NT2/D1 (cell line): ENCODE results near the gene CFAP74.

Source experiments
- DNase-seq: peaks from one replicate; pipeline ENCODE4 v3.0.0-alpha.2; 2011; ENCODE audit warnings: low read depth, low spot score
- H3K27me3 ChIP-seq: 2 replicates; pipeline ENCODE4 v1.6.0; 2011; ENCODE audit warnings: mild to moderate bottlenecking; ENCODE audit not compliant: insufficient read length, insufficient read depth
- H3K36me3 ChIP-seq: 2 replicates; pipeline ENCODE4 v1.6.1; 2011; ENCODE audit warnings: mild to moderate bottlenecking, low read length, mixed read lengths; ENCODE audit not compliant: insufficient read depth, insufficient read length
- H3K4me1 ChIP-seq: 2 replicates; pipeline ENCODE4 v1.5.1; 2011; ENCODE audit not compliant: insufficient read depth, insufficient read length
- H3K4me3 ChIP-seq: 2 replicates; pipeline ENCODE4 v1.5.1; 2011; ENCODE audit warnings: low read depth; ENCODE audit not compliant: insufficient read length
- H3K9ac ChIP-seq: 2 replicates; pipeline ENCODE4 v1.6.0; 2011; ENCODE audit warnings: low read depth; ENCODE audit not compliant: insufficient read length
- H3K9me3 ChIP-seq: 2 replicates; pipeline ENCODE4 v1.5.1; 2011; ENCODE audit warnings: mild to moderate bottlenecking, low read length; ENCODE audit not compliant: insufficient read depth
- SUZ12 ChIP-seq: IDR thresholded peaks from 2 replicates; pipeline ENCODE4 v1.6.1; 2011; ENCODE audit not compliant: insufficient read length, insufficient read depth; ENCODE audit errors: extremely low read depth
- YY1 ChIP-seq: IDR thresholded peaks from 2 replicates; pipeline ENCODE4 v1.6.1; 2011; ENCODE audit not compliant: insufficient read length, insufficient read depth
- ZNF274 ChIP-seq: IDR thresholded peaks from 2 replicates; pipeline ENCODE4 v1.6.1; 2011; ENCODE audit warnings: mild to moderate bottlenecking, low read depth, low read length

CFAP74 gene

DNA sequence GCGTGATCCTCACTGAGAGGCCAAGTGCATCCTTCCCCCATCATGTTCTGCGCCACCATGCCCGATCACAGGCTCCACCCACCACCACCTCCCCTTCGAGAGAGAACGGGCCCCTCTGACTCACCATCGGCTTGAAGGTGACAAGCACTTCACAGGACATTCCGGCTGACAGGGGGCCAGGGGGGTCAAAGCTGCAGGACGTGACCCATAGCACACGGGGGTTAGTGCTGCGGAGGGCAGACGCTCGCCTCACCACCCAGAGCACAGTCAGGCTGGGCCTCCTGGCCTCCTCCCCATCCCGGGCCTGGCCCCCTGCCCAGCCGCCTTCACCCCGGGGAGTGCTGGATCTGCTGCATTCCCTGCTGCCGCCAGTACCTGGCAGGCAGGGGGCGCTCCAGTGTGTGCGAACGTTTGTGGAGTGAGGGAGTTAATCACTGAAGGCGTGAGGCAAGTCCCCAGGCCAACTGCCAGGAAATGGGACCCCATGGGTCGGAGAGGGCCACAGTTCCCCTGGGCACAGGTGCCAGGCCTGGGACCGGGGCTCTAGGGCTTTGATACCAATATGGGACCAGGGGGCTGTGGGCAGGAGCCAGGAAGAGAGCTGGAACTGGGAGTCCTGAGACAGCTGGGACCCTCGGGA is 43.6 kb downstream of the CFAP74 start:
- DNase-seq: peak; percentile 63
- no peaks in the 10 kb centered on the region for H3K27me3 ChIP-seq
- H3K36me3 ChIP-seq: no peaks in the 10 kb centered on the region
- TF ChIP-seq ZNF274 (no peak), YY1 (no peak), SUZ12 (no peak)
- peak overlapping the region; percentile 74 for H3K9ac ChIP-seq
- peak overlapping the region; percentile 34 for H3K4me3 ChIP-seq
- H3K9me3 ChIP-seq: no peaks in the 10 kb centered on the region
- H3K4me1 ChIP-seq: peaks cover 11% of the 10 kb centered on the region

DNA sequence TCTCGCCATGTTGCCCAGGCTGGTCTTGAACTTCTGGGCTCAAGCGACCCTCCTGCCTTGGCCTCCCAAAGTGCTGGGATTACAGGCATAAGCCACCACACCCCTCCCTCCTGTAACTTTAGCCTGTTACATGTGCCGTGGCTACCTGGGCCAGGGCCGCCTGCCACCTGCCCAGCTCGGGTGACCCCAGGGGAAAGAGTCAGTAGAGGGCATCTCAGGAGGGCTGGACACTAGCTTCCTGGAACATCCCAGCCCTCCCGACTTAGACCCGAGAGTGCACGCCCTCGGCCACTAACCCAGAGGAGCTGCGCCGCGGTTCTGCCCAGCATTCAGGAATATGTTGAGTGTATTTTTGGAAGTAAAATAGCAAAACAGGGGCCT is 44.1 kb downstream of the CFAP74 start:
- H3K4me1 ChIP-seq: peaks cover 11% of the 10 kb centered on the region
- no peaks in the 10 kb centered on the region for H3K27me3 ChIP-seq
- no peak for DNase-seq
- no peaks in the 10 kb centered on the region for H3K9me3 ChIP-seq
- peak overlapping the region; percentile 34 for H3K4me3 ChIP-seq
- H3K9ac ChIP-seq: no peak overlapping the region
- TF ChIP-seq SUZ12 (no peak), ZNF274 (no peak), YY1 (no peak)
- H3K36me3 ChIP-seq: no peaks in the 10 kb centered on the region

DNA sequence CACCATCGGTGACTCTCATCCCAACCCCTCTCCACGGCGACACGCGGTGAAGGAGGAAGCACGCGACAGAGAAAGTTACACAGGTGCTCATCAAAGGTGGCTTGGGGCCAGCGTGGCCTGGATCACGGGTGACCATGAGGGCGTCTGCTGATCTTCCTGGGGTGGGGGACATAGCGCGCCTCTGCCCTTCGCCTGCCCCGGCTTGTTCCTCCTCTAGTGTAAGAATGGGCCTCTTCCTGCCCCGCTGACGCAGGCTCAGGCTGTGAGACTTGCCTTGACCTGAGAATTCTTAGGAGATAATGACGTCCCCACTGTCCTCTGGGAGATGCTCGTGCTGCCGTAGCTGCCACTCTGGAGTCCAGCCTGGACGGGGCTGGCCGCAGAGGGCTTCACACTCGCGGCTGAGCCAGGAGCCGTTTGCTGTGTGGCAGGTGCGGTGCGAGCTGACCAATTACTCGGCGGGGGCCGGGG is 45.5 kb downstream of the CFAP74 start:
- H3K4me1 ChIP-seq: peaks cover 11% of the 10 kb centered on the region
- H3K9ac ChIP-seq: no peak overlapping the region

DNA sequence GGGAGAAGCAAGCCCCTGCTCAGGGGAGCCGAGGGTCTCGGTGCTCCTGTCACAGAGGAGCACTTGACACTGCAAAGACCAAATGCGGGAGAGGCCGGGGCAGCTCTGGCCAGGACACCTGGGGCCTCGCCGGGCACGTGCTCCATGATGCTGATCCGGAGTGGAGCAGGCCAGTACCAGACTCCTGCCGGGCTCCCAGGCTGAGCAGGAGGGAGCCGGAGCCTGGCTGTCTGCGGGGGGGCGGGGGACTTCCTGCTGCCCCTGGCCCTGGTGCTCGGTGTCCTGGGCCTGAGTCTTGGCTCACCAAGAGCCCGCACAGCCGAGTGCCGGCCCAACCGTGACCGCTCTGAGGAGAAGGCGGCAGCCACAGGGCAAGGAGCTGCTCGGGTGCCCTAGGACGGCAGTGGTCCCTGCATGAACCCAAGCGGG is 46.0 kb downstream of the CFAP74 start:
- Histone ChIP-seq H3K9me3 (no peaks in the 10 kb centered on the region), H3K4me3 (no peak overlapping the region)
- TF ChIP-seq SUZ12 (no peak), ZNF274 (no peak), YY1 (no peak)

More for the DNA sequence above, 45.5 kb downstream of the CFAP74 start:
- H3K9me3 ChIP-seq: no peaks in the 10 kb centered on the region
- no peak overlapping the region for H3K4me3 ChIP-seq
- H3K27me3 ChIP-seq: no peaks in the 10 kb centered on the region
- DNase-seq: no peak
- H3K36me3 ChIP-seq: no peaks in the 10 kb centered on the region
- TF ChIP-seq YY1 (no peak), SUZ12 (no peak), ZNF274 (no peak)

DNA sequence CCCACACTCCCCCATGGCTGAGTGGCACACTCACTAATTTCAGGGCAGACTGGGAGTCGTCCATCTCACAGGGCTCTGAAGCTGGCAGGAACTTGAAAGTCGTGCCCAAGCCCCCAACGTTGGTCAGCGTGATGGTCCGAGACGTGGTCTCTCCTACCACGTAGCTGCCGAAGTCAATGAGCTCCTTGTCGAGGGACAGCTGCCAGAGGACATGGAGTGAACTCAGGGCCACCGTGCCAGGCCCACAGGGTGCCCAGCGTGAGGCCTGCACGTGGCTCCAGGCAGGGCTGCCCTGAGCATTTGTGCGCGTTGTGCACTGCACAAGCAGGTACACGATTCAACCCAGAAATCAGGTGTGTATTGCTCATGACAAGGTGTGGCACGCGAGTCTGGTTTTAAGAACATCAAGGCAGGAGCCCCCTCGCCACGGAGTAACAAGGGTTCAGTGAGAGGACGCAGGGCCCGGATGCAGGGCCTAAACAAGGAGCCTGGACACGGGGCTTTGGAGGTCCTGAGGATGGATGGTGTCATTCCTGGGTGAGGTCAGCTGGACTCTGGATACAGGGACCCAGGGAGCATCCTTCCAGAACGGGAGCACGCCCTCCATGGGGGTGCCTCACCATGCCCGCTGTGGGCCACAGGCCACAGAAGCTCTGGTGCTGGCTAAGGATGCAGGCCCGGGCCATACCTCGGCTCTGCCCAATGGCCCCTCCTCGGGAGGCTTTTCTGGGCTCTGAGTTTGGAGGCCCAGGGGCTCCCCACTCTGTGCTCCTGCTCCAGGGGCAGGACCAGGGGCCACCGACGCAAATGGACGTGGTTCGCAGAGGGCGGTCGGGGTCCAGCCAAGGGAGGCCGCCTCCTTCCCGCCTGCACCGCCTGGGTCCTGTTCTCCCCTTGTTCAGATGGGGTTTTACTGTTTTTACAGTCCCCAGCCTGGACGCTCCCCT is 46.7 kb downstream of the CFAP74 start:
- no peak for DNase-seq
- H3K27me3 ChIP-seq: no peaks in the 10 kb centered on the region
- no peaks in the 10 kb centered on the region for H3K36me3 ChIP-seq
- no peak overlapping the region for H3K4me3 ChIP-seq
- H3K9ac ChIP-seq: no peak overlapping the region
- TF ChIP-seq ZNF274: no peak
- TF ChIP-seq YY1: no peak
- TF ChIP-seq SUZ12: no peak
- H3K9me3 ChIP-seq: no peaks in the 10 kb centered on the region
- H3K4me1 ChIP-seq: peaks cover 11% of the 10 kb centered on the region

More for the DNA sequence above, 46.0 kb downstream of the CFAP74 start:
- H3K36me3 ChIP-seq: no peaks in the 10 kb centered on the region
- H3K9ac ChIP-seq: no peak overlapping the region
- no peaks in the 10 kb centered on the region for H3K27me3 ChIP-seq
- DNase-seq: no peak
- peaks cover 11% of the 10 kb centered on the region for H3K4me1 ChIP-seq

DNA sequence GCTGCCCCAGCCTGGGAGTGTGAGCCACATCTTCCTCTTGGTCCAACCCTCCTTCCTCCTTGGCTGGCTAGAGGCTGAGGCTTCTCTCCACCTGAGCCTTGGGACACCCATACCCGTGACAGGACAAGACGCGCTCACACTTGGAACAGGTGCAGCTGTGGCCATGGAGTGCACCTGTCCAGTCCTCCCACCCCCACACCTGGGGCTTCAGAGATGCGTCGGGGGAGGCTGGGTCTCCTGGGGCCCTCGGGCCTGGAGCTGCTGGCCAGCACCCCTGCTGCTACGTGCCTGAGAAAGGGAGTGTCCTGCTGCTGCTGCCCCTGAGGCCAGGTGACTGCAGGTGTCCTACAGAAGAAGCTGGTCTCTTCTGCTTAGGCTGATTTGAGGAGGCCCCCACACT is 47.5 kb downstream of the CFAP74 start:
- Histone ChIP-seq H3K9me3 (0 out of 2 replicates have a peak, but pooled peaks cover 2% of the 10 kb centered on the region), H3K4me1 (peaks cover 9% of the 10 kb centered on the region), H3K9ac (no peak overlapping the region), H3K4me3 (no peak overlapping the region), H3K36me3 (no peaks in the 10 kb centered on the region), H3K27me3 (no peaks in the 10 kb centered on the region)
- no peak for DNase-seq
- no peak for TF ChIP-seq ZNF274
- no peak for TF ChIP-seq SUZ12
- no peak for TF ChIP-seq YY1

DNA sequence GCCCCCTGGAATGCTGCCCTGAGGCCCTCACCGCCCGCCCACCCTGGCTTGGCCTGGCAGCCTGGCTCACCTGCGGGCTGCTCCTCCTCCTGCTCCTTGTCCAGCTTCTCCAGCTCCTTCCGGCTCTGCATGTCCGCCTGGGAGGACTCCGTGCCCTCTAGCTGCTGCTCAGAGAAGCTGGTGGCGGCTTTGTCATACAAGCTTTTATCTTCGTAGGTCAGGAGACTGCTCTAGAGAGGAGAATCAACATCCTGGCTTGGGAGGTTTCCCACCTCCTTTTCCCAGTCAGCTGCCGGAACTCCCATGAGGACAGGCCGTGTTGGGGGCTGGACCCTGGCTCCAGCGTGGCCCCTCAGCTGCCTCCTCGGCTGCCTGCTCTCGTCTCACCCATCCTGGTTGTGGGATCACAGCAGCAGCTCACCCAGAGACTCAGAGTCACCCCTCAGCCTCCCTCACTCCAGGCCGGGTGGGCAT is 47.9 kb downstream of the CFAP74 start:
- Histone ChIP-seq H3K27me3 (no peaks in the 10 kb centered on the region), H3K9me3 (0 out of 2 replicates have a peak, but pooled peaks cover 5% of the 10 kb centered on the region), H3K4me1 (peaks cover 9% of the 10 kb centered on the region), H3K9ac (no peak overlapping the region), H3K4me3 (no peak overlapping the region), H3K36me3 (no peaks in the 10 kb centered on the region)
- no peak for TF ChIP-seq YY1
- no peak for TF ChIP-seq SUZ12
- TF ChIP-seq ZNF274: no peak
- DNase-seq: no peak
